Measurements from ENCODE around the gene COL11A2. TPM values are rescaled to one million over a fixed set of nuclear protein-coding genes. Genes with fewer than 3 reads are reported as not detected.

Gene COL11A2
- total RNA-seq, 1 donor from 2014 or later: 0.11 TPM

- intact Hi-C loops (cut with DNase I): loop anchor here (2.0 kb wide), 1 partner anchor 30 kb away; no protein-coding TSS in a partner anchor
- Histone ChIP-seq H3K9me3 (no peaks in the 10 kb centered on the region), H3K4me1 (peaks cover 11% of the 10 kb centered on the region in 2 donors), H3K27me3 (peaks cover 4% of the 10 kb centered on the region), H3K4me3 (peak overlapping the region; percentile 50 to 65), H3K27ac (peak overlapping the region; percentile 15 to 71), H3K36me3 (peaks cover 18 to 29% of the 10 kb centered on the region in 2 donors)
- TF ChIP-seq CTCF (IDR thresholded peaks at IDR 0.05): no peak
- DNase-seq (ENCODE audit: low spot score in 2 of 2): no peak
Observed at GRCh38 chr6:33192671-33193602, 670 bp upstream of the COL11A2 start.

- no peak for DNase-seq (ENCODE audit: low spot score in 2 of 2)
- no peak overlapping the region for H3K27ac ChIP-seq
- no peaks in the 10 kb centered on the region for H3K9me3 ChIP-seq
- peaks cover 18 to 25% of the 10 kb centered on the region in 2 donors for H3K36me3 ChIP-seq
- H3K27me3 ChIP-seq: peaks cover 4% of the 10 kb centered on the region
- H3K4me3 ChIP-seq: no peak overlapping the region
- intact Hi-C loops (cut with DNase I): loop anchor here (2.0 kb wide), 1 partner anchor 29 kb away; no protein-coding TSS in a partner anchor
- peaks cover 11% of the 10 kb centered on the region in 2 donors for H3K4me1 ChIP-seq
- no peak for TF ChIP-seq CTCF (IDR thresholded peaks at IDR 0.05)
Observed at GRCh38 chr6:33191383-33192104, 723 bp downstream of the COL11A2 start.

GRCh38 chr6:33190504-33191107, 1.7 kb downstream of the COL11A2 start:
- H3K36me3 ChIP-seq: peaks cover 9 to 16% of the 10 kb centered on the region in 2 donors
- H3K4me3 ChIP-seq: no peak overlapping the region
- H3K27me3 ChIP-seq: peaks cover 4% of the 10 kb centered on the region
- TF ChIP-seq CTCF (IDR thresholded peaks at IDR 0.05): no peak
- no peak for DNase-seq (ENCODE audit: low spot score in 2 of 2)
- intact Hi-C loops (cut with DNase I): no loop called here
- no peak overlapping the region for H3K27ac ChIP-seq
- H3K9me3 ChIP-seq: no peaks in the 10 kb centered on the region
- H3K4me1 ChIP-seq: peaks cover 11% of the 10 kb centered on the region in 2 donors

GRCh38 chr6:33189625-33190448, 2.4 kb downstream of the COL11A2 start:
- Histone ChIP-seq H3K27me3 (peaks cover 4% of the 10 kb centered on the region), H3K4me3 (no peak overlapping the region), H3K4me1 (peaks cover 11% of the 10 kb centered on the region in 2 donors), H3K9me3 (no peaks in the 10 kb centered on the region), H3K27ac (no peak overlapping the region), H3K36me3 (peaks cover 1 to 8% of the 10 kb centered on the region in 2 donors)
- no peak for TF ChIP-seq CTCF (IDR thresholded peaks at IDR 0.05)
- intact Hi-C loops (cut with DNase I): no loop called here
- DNase-seq (ENCODE audit: low spot score in 2 of 2): no peak

GRCh38 chr6:33189164-33189563, 3.1 kb downstream of the COL11A2 start:
- H3K27me3 ChIP-seq: peaks cover 4% of the 10 kb centered on the region
- no peak for TF ChIP-seq CTCF (IDR thresholded peaks at IDR 0.05)
- intact Hi-C loops (cut with DNase I): no loop called here

More at GRCh38 chr6:33189164-33189563, 3.1 kb downstream of the COL11A2 start:
- no peak overlapping the region for H3K27ac ChIP-seq
- no peak for DNase-seq (ENCODE audit: low spot score in 2 of 2)
- H3K36me3 ChIP-seq: peaks cover 0 to 2% of the 10 kb centered on the region in 2 donors
- peaks cover 11% of the 10 kb centered on the region in 2 donors for H3K4me1 ChIP-seq
- H3K4me3 ChIP-seq: no peak overlapping the region
- no peaks in the 10 kb centered on the region for H3K9me3 ChIP-seq

Data from ascending aorta (tissue), 2 donors.